HG02970 (cell line): Measurements from ENCODE around the gene WDFY3.
"Not testable (repeated sequence)": the region's sequence is repeated elsewhere in the genome, so short reads cannot be mapped to it uniquely, and the experiment has no call there.

ENCODE experiments used
- ATAC-seq: cut with Tn5 transposase; IDR thresholded peaks from one replicate; pipeline ENCODE4 v1.9.1; 2021; ENCODE audit warnings: mild to moderate bottlenecking, moderate library complexity, moderate number of reproducible peaks; ENCODE audit not compliant: unreplicated experiment, low FRiP score

WDFY3 gene

GRCh38 chr4:84870398-84871163 is 95.9 kb downstream of the WDFY3 start:
- no peak for ATAC-seq

- no peak for ATAC-seq
Observed at GRCh38 chr4:84866295-84866694, 100.2 kb downstream of the WDFY3 start.

GRCh38 chr4:84865600-84865999 is 100.9 kb downstream of the WDFY3 start:
- ATAC-seq = no peak

- ATAC-seq = no peak
Observed at GRCh38 chr4:84862064-84862463, 104.4 kb downstream of the WDFY3 start.

GRCh38 chr4:84857296-84857695 is 109.2 kb downstream of the WDFY3 start:
- no peak for ATAC-seq

- ATAC-seq = no peak
Observed at GRCh38 chr4:84856468-84857049, 109.9 kb downstream of the WDFY3 start.

- no peak for ATAC-seq
Observed at GRCh38 chr4:84855774-84856173, 110.7 kb downstream of the WDFY3 start.

- ATAC-seq = no peak
Observed at GRCh38 chr4:84852081-84852480, 114.4 kb downstream of the WDFY3 start.

GRCh38 chr4:84849051-84849640 is 117.3 kb downstream of the WDFY3 start:
- no peak for ATAC-seq

GRCh38 chr4:84848432-84848831 is 118.1 kb downstream of the WDFY3 start:
- no peak for ATAC-seq

- no peak for ATAC-seq
Observed at GRCh38 chr4:84847978-84848377, 118.5 kb downstream of the WDFY3 start.

GRCh38 chr4:84846985-84847384 is 119.5 kb downstream of the WDFY3 start:
- ATAC-seq = no peak

GRCh38 chr4:84841435-84841834 is 125.1 kb downstream of the WDFY3 start:
- ATAC-seq = no peak

GRCh38 chr4:84837751-84838150 is 128.7 kb downstream of the WDFY3 start:
- no peak for ATAC-seq

GRCh38 chr4:84829633-84830032 is 136.9 kb downstream of the WDFY3 start:
- not testable (repeated sequence) for ATAC-seq

- no peak for ATAC-seq
Observed at GRCh38 chr4:84826681-84827080, 139.8 kb downstream of the WDFY3 start.

GRCh38 chr4:84825701-84826341 is 140.7 kb downstream of the WDFY3 start:
- ATAC-seq = no peak

GRCh38 chr4:84821064-84821463 is 145.4 kb downstream of the WDFY3 start:
- ATAC-seq = no peak

- no peak for ATAC-seq
Observed at GRCh38 chr4:84814094-84814750, 152.3 kb downstream of the WDFY3 start.

- no peak for ATAC-seq
Observed at GRCh38 chr4:84809946-84810345, 156.5 kb downstream of the WDFY3 start.

GRCh38 chr4:84808332-84808731 is 158.2 kb downstream of the WDFY3 start:
- ATAC-seq = no peak
